ENCODE results near the gene OR13D1.
A peak's percentile ranks its signal among the peaks of the same experiment; 100 is the strongest.
"Not testable (repeated sequence)": the region's sequence is repeated elsewhere in the genome, so short reads cannot be mapped to it uniquely, and the experiment has no call there.

OR13D1 gene, protein sequence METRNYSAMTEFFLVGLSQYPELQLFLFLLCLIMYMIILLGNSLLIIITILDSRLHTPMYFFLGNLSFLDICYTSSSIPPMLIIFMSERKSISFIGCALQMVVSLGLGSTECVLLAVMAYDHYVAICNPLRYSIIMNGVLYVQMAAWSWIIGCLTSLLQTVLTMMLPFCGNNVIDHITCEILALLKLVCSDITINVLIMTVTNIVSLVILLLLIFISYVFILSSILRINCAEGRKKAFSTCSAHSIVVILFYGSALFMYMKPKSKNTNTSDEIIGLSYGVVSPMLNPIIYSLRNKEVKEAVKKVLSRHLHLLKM

DNA sequence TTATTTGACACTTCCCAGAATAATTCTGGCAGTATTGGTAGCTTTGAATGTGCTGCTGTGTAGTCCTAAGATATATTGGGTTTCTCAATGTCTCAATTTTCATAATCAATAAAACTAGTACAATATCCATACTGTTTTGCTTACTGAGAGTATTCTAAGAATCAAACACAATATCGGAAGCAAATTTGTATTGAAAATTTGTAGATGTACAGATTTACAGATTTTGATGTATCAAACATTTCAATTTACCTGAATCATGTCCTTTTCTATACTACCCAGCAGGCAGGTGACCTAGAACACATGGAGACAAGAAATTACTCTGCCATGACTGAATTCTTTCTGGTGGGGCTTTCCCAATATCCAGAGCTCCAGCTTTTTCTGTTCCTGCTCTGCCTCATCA is at the start of gene OR13D1:
Gene OR13D1 (plus strand): TSS at position 301 of the 400 bp plus-strand sequence. CDS start 0 bp downstream, at position 301.
- H3K27me3 Mint-ChIP-seq: no peaks in the 10 kb centered on the region
- no peak within 1 kb of the TSS for H3K4me3 Mint-ChIP-seq
- H3K4me1 Mint-ChIP-seq: no peaks in the 10 kb centered on the region
- no peak for ATAC-seq (ENCODE audit: low read depth)
- H3K36me3 Mint-ChIP-seq: peaks cover 1% of the 10 kb centered on the region
- H3K27ac Mint-ChIP-seq: no peak within 1 kb of the TSS
- no peak for DNase-seq (ENCODE audit: low spot score in 2 of 2)
- no peaks in the 10 kb centered on the region for H3K9me3 Mint-ChIP-seq

DNA sequence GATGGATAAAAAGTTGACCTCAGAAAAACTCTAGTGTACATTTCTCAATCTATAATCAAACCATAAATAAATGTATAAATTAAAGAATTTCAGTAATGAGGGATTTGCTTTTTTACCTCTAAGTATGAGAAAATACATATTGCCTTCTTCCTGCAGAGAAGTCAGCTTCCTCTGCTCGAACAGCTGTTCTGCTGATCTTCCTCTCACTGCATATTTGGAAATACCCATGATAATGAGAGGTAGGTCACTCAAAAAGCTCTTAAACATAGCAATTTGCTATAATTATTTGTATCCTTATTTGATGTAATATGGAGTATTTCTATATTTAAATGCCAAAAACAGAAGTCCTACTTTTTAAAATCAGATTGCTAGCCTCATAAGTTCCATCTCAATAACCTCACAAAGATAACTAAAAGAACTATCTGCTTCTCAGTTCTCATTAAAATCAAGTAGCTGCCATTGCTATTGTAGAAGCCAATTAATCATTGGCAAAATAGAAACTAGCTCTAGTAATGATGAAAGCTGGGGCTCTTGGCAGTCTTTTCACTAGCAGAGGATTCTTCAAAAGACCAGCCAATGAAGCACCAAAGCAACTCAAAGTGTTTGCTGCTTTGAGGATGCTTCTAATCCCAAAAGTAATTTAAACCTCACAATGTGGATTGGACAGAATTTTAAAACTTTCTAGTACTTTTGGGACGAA is 35.7 kb upstream of the OR13D1 start:
- Mint-ChIP-seq H3K27me3 (no peaks in the 10 kb centered on the region), H3K4me1 (no peaks in the 10 kb centered on the region), H3K9me3 (no peaks in the 10 kb centered on the region), H3K4me3 (no peak overlapping the region), H3K36me3 (peaks cover under 1% of the 10 kb centered on the region), H3K27ac (no peak overlapping the region)
- no peak for DNase-seq (ENCODE audit: low spot score in 2 of 2)
- no peak for ATAC-seq (ENCODE audit: low read depth)

DNA sequence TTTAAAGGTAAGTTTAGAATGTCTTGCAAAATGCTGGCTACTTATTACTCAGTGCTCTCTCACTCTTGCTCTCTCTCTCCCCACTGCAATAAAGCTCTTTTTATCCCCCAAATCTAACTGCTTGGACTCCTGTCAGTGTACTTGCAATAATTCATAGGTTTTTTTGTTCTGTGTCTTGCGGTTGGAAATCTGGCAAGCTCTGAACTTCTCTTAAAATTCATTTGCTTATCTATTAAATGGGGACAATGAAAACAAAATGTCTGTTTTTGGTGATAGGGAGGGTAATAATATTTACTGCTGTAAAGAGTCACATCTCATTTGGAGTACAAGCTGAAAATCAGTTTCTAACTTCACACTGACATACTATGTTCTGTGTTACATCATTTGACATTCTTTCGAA is 18.7 kb upstream of the OR13D1 start:
- ATAC-seq (ENCODE audit: low read depth) (no peak), DNase-seq (ENCODE audit: low spot score in 2 of 2) (no peak)
- H3K9me3 Mint-ChIP-seq: no peaks in the 10 kb centered on the region
- H3K4me3 Mint-ChIP-seq: no peak overlapping the region
- peaks cover 1% of the 10 kb centered on the region for H3K27me3 Mint-ChIP-seq
- no peaks in the 10 kb centered on the region for H3K4me1 Mint-ChIP-seq
- no peaks in the 10 kb centered on the region for H3K36me3 Mint-ChIP-seq
- H3K27ac Mint-ChIP-seq: no peak overlapping the region

GRCh38 chr9:104682642-104683041 is 11.7 kb upstream of the OR13D1 start:
- Mint-ChIP-seq H3K27me3 (peaks cover 1% of the 10 kb centered on the region), H3K27ac (no peak overlapping the region), H3K9me3 (no peaks in the 10 kb centered on the region), H3K4me1 (peaks cover 6% of the 10 kb centered on the region), H3K4me3 (no peak overlapping the region), H3K36me3 (no peaks in the 10 kb centered on the region)
- peak; percentile 65 for ATAC-seq (ENCODE audit: low read depth)
- peak in 1 of 2 donors; percentile 5 for DNase-seq (ENCODE audit: low spot score in 2 of 2)

GRCh38 chr9:104686081-104686480 is 8.2 kb upstream of the OR13D1 start:
- Mint-ChIP-seq H3K4me3 (no peak overlapping the region), H3K4me1 (peaks cover 6% of the 10 kb centered on the region), H3K27ac (peak overlapping the region; percentile 36), H3K9me3 (no peaks in the 10 kb centered on the region), H3K36me3 (no peaks in the 10 kb centered on the region), H3K27me3 (no peaks in the 10 kb centered on the region)
- DNase-seq (ENCODE audit: low spot score in 2 of 2): no peak
- ATAC-seq (ENCODE audit: low read depth): no peak

GRCh38 chr9:104700306-104700705 is 6.0 kb downstream of the OR13D1 start:
- peaks cover 2% of the 10 kb centered on the region for H3K27me3 Mint-ChIP-seq
- no peak overlapping the region for H3K27ac Mint-ChIP-seq
- peaks cover 2% of the 10 kb centered on the region for H3K9me3 Mint-ChIP-seq
- H3K4me3 Mint-ChIP-seq: no peak overlapping the region
- peaks cover 2% of the 10 kb centered on the region for H3K4me1 Mint-ChIP-seq
- H3K36me3 Mint-ChIP-seq: peaks cover 4% of the 10 kb centered on the region
- DNase-seq (ENCODE audit: low spot score in 2 of 2): no peak
- ATAC-seq (ENCODE audit: low read depth): no peak

GRCh38 chr9:104708737-104709136 is 14.4 kb downstream of the OR13D1 start:
- not testable (repeated sequence) for H3K27ac Mint-ChIP-seq; H3K4me1 Mint-ChIP-seq; H3K27me3 Mint-ChIP-seq; H3K4me3 Mint-ChIP-seq; DNase-seq (ENCODE audit: low spot score in 2 of 2); H3K9me3 Mint-ChIP-seq; ATAC-seq (ENCODE audit: low read depth)
- peaks cover 16% of the 10 kb centered on the region for H3K36me3 Mint-ChIP-seq

GRCh38 chr9:104711604-104712003 is 17.3 kb downstream of the OR13D1 start:
- peaks cover 3% of the 10 kb centered on the region for H3K4me1 Mint-ChIP-seq
- no peaks in the 10 kb centered on the region for H3K27me3 Mint-ChIP-seq
- H3K9me3 Mint-ChIP-seq: no peaks in the 10 kb centered on the region
- no peak overlapping the region for H3K4me3 Mint-ChIP-seq
- no peak for ATAC-seq (ENCODE audit: low read depth)
- peaks cover 6% of the 10 kb centered on the region for H3K36me3 Mint-ChIP-seq
- H3K27ac Mint-ChIP-seq: no peak overlapping the region
- no peak for DNase-seq (ENCODE audit: low spot score in 2 of 2)

DNA sequence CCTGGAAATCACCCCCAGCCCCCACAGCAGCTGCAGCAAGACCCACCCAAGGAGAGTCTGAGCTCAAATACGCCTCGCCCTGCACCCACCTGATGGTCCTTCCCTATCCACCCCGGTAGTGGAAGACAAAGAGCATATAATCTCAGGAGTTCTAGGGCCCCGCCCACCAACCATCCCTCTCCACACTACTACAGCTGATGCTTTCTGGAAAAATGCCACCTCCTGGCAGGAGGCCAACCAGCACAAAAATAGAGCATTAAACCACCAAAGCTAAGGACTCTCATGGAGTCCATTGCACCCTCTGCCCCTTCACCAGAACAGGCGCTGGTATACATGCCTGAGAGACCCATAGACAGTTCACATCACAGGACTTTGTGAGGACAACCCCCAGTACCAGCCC is 30.7 kb downstream of the OR13D1 start:
- H3K4me3 Mint-ChIP-seq: no peak overlapping the region
- H3K4me1 Mint-ChIP-seq: peaks cover 5% of the 10 kb centered on the region
- peaks cover 19% of the 10 kb centered on the region for H3K36me3 Mint-ChIP-seq
- H3K27me3 Mint-ChIP-seq: no peaks in the 10 kb centered on the region
- H3K27ac Mint-ChIP-seq: no peak overlapping the region
- DNase-seq (ENCODE audit: low spot score in 2 of 2) (no peak), ATAC-seq (ENCODE audit: low read depth) (no peak)
- H3K9me3 Mint-ChIP-seq: peaks cover 2% of the 10 kb centered on the region

- H3K27me3 Mint-ChIP-seq: no peaks in the 10 kb centered on the region
- H3K27ac Mint-ChIP-seq: no peak overlapping the region
- no peak for ATAC-seq (ENCODE audit: low read depth)
These were observed 44.1 kb downstream of the OR13D1 start for GRCh38 chr9:104738452-104738851.

GRCh38 chr9:104740621-104741020 is 46.3 kb downstream of the OR13D1 start:
- ATAC-seq (ENCODE audit: low read depth): no peak
- Mint-ChIP-seq H3K4me1 (peaks cover 7% of the 10 kb centered on the region), H3K27me3 (no peaks in the 10 kb centered on the region), H3K4me3 (no peak overlapping the region), H3K27ac (peak overlapping the region; percentile 74), H3K36me3 (peaks cover 4% of the 10 kb centered on the region), H3K9me3 (no peaks in the 10 kb centered on the region)
- DNase-seq (ENCODE audit: low spot score in 2 of 2): no peak

More at GRCh38 chr9:104738452-104738851, 44.1 kb downstream of the OR13D1 start:
- peaks cover 4% of the 10 kb centered on the region for H3K36me3 Mint-ChIP-seq
- H3K9me3 Mint-ChIP-seq: no peaks in the 10 kb centered on the region
- peaks cover 7% of the 10 kb centered on the region for H3K4me1 Mint-ChIP-seq
- DNase-seq (ENCODE audit: low spot score in 2 of 2): no peak
- H3K4me3 Mint-ChIP-seq: no peak overlapping the region

GRCh38 chr9:104743376-104743985 is 49.2 kb downstream of the OR13D1 start:
- Mint-ChIP-seq H3K4me3 (no peak overlapping the region), H3K9me3 (no peaks in the 10 kb centered on the region), H3K27ac (no peak overlapping the region), H3K27me3 (no peaks in the 10 kb centered on the region), H3K36me3 (peaks cover 3% of the 10 kb centered on the region), H3K4me1 (peaks cover 18% of the 10 kb centered on the region)
- peak; percentile 22 for ATAC-seq (ENCODE audit: low read depth)
- peak; percentile 29 to 61 for DNase-seq (ENCODE audit: low spot score in 2 of 2)

Measured in memory B cell (primary cell).